HG03354 (cell line): ENCODE measurements around the gene B3GALT4.
A peak's percentile ranks its signal among the peaks of the same experiment; 100 is the strongest.
"Not testable (repeated sequence)": the region's sequence is repeated elsewhere in the genome, so short reads cannot be mapped to it uniquely, and the experiment has no call there.

Source experiments
- ATAC-seq: cut with Tn5 transposase; IDR thresholded peaks from one replicate; pipeline ENCODE4 v1.9.1; 2021; ENCODE audit warnings: mild to moderate bottlenecking; ENCODE audit not compliant: unreplicated experiment, poor library complexity, severe bottlenecking

Gene B3GALT4

DNA sequence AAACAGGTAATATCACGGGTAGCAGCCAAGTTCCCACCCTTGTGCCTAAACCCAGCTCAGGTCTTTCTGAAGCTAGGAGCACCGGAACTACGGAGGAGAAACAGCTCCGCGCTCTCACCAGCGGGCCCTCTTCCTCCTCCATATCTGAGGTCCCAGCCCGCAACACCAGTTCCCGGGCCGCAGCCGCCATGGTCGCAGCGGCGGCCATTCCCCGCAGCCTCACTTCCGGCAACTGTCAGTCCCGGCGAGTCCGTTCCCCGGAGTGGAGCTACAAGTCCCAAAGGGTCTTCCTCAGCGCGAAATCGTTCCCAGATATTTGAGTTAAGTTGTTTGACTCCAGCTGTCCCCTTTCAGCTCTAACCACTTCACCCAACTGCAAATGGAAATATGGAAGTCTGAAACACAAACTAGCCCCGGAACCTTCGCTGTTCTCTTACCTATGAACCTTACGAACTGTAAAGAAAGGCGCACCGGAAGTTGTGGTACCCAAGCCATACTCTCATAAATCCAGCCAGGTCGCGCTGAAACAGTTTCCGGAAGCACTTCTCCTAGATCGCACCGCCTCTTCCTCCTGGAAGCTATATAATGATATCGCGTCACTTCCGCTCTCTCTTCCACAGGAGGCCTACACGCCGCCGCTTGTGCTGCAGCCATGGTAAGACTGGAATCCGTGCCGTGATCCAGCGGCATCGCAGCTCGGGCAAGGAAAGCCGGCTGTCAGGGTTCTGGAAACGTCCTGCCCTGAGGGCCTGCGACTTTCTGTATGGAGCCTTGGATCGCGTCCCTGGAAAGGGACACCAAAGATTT, 5.3 kb upstream of the B3GALT4 start, which contains the start of the genes RPS18 and VPS52:
RPS18 (plus strand) TSS at position 608 of the 807 bp plus-strand sequence; CDS start at position 653, 45 bp downstream.
VPS52 (minus strand) TSS at position 409 of the 807 bp plus-strand sequence; CDS start at position 208, 201 bp downstream.
- ATAC-seq = peak; percentile 83

DNA sequence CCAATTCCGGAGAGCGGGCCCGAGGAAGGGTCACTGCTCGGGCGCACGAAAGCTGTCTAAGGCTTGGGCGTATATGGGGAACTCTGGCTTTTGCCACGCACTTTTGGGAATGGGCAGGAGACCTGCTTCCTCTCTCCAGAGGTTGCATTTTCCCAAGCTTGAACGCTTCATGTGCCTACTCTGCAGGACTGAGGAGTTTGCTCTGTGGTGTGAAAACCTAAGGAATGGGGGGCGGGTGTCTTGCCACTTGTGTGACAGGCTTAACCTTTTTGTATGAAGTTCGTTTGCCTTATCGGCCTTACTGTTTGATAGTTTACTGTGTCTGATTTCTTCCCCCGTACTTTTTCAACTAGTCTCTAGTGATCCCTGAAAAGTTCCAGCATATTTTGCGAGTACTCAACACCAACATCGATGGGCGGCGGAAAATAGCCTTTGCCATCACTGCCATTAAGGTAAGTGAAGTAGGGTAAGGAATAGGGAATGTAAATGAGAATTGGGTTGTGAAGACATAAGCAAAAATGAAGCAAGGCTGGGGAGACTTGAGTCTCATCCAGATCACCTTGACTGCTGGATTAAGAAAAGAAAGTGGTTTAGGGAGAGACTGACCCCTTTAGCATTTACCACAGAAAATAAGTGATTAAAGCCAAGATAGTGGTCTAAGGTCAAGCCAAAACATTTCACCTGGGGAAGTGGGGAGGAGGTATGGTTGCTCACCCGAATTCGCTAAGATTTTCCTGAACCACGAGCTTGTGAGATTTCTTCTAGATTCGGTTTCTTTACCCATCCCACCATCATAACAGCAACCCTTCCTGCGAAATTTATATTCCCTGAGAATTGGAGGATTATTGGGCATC, 4.4 kb upstream of the B3GALT4 start:
- ATAC-seq = peak; percentile 21

DNA sequence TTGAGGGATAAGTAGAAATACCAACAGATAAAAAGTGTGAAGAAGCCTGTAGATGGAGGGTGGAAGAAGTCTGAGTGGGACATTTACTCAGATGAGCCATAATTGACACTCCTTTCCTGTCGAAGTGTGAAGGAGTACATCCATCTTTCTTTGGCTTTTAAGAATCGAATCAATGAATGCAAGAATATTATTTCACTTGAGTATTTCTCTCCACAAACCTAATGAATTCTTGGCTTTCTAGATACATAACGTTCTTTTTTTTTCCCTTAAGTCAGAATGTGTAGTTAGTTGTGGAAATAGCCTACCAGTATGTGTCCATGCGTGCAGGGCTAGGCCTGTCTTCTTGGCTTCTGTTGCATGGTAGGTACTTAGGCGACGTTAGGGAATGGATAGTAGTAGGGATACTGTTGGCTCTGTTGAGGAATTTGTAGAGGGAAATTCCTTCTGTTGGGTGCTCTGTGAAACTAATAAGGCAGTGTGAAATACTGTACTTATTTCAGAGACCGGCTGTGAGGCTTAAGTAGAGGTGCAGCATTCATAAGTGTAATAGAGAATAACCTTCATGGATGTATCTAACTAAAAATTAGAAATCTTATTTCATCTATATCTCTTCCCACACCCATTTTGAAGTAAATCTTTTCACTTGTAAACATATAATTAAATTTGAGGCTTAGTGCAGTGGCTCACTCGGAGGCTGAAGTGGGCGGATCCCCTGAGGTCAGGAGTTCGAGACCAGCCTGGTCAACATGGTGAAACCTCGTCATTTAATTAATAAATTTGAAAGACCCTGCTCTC, 3.6 kb upstream of the B3GALT4 start:
- ATAC-seq = no peak

DNA sequence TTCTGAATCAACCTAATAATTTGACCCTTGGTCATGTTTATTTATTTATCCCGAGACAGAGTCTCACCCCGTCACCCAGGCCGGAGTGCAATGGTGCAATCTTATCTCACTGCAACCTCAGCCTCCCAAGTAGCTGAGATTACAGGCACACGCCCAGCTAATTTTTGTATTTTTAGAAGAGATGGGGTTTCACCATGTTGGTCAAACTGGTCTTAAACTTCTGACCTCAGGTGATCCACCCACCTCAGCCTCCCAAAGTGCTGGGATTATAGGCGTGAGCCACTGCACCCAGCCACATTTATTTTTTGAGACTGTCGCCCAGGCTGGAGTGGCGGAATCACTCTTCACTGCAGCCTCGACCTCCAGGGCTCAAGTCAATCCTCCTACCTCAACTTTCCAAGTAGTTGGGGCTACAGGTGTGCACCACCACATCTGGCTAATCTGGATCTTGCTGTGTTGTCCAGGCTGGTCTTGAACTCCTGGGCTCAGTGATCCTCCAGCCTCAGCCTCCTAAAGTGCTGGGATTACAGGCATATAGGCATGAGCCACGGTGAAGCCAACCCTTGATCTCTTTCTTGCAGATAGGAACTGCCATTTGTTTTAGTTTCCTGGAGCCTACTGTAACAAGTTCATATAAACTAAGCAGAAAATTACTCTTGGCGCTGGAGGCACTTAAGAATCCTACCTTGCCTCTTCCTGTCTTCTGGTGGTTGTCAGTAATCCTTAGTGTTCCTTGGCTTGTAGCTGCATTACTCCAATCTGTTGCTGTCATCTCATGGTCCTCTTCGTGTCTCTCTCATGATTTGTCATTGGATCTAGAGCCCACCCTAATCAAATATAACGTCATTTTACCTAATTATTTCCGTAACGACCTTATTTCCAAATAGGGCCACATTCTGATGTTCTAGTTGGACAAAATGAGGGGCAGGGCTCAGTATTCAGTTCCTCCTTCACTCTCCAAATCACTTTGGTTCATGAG, 2.7 kb upstream of the B3GALT4 start:
- ATAC-seq = no peak

DNA sequence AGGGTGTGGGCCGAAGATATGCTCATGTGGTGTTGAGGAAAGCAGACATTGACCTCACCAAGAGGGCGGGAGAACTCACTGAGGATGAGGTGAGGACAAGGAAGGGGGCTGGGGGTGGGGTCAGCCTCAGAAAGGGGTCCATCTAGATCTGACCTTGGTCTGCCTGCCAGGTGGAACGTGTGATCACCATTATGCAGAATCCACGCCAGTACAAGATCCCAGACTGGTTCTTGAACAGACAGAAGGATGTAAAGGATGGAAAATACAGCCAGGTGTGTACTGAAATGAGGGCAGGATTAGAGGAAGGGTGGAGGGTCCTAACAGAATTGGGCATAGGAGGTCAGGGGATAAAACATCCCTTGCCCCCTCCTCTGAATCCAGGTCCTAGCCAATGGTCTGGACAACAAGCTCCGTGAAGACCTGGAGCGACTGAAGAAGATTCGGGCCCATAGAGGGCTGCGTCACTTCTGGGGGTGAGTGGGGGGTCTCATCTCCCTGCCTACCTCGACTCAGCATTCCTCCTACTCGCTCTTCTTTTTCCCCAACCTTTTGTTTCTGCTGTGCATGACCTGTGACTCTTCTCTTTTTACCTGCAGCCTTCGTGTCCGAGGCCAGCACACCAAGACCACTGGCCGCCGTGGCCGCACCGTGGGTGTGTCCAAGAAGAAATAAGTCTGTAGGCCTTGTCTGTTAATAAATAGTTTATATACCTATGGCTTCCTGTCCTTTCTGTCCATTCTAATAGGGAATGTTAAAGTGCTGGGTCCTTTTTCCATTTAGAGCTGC, 935 bp upstream of the B3GALT4 start:
- not testable (repeated sequence) for ATAC-seq

DNA sequence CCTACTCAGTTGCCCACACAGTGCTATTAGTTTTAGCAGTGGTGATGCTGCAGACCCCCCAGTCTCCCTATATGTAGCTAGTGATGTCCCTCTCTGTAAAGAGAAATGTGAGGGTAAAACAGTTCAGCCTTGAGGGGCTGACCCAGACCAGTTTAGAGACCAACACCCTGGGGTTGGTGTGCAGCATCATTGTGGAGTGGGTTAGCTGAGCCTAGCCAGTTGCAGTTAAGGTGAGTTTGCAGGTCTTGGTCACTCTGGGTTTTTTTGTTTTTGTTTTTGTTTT, 401 bp upstream of the B3GALT4 start:
- no peak for ATAC-seq

DNA sequence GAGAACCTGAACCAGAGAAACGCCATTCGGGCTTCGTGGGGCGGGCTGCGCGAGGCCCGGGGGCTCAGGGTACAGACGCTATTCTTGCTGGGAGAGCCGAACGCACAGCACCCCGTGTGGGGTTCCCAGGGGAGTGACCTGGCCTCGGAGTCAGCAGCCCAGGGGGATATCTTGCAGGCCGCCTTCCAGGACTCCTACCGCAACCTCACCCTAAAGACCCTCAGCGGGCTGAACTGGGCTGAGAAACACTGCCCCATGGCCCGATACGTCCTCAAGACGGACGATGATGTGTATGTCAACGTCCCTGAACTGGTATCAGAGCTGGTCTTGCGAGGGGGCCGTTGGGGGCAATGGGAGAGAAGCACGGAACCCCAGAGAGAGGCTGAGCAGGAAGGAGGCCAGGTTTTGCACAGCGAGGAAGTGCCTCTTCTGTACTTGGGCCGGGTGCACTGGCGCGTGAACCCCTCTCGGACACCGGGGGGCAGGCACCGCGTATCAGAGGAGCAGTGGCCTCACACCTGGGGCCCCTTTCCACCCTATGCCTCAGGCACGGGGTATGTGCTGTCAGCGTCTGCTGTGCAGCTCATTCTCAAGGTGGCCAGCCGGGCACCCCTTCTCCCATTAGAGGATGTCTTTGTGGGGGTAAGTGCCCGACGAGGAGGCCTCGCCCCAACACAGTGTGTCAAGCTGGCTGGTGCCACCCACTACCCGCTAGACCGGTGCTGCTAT, 904 bp downstream of the B3GALT4 start:
- no peak for ATAC-seq

DNA sequence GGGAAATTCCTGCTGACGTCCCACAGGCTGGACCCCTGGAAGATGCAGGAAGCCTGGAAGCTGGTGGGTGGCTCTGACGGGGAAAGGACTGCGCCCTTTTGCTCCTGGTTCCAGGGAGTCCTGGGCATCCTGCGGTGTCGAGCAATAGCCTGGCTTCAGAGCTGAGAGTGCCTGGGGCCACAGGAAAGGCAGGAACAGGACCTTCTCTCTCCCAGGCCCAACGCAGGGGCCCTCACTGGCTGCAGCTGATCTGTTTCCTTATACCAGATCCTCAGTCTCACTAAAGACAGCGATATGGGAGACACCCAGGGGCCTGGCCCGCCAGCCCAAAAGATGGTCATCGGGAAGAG, 1.4 kb downstream of the B3GALT4 start:
- no peak for ATAC-seq

DNA sequence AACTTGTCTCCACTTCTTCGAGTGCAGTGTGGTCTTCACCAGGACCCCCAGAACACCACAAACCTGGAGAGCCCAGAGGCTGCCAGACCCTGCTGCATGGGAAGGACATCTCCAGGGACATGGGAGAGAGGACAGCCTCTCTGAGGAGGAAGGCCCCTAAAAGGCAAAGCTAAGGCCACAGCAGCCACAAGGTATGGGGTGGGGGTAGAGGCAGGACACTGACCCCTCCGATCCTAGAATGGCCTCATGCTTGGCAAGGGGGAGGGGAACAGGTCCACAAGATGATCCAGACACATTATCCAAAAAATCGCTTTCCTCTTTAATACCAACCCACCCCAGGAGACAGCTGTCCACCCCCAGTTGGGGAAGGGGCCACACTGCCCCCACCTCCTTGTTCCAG, 1.9 kb downstream of the B3GALT4 start:
- no peak for ATAC-seq

DNA sequence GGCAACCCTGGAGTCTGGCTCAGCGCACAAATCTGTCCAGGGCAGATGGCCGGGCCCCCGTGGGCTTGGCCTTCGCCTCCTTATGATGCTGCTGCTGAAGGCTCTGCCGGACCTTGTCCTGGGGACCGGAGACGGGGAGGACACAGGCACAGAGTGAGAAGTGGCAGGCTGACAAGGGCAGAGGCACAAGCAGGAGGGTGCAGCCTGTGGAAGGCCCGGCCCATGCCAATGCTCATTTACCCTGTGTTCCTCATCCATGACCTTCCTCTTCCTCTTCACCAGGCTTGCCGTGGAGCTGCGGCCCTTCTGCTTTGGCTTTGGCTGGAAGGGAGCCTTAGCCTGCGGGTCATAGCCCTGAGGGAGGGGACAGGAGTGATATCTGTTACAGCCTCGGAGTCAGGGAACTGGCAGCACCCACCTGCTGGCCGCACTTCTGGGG, 2.4 kb downstream of the B3GALT4 start:
- ATAC-seq = no peak

DNA sequence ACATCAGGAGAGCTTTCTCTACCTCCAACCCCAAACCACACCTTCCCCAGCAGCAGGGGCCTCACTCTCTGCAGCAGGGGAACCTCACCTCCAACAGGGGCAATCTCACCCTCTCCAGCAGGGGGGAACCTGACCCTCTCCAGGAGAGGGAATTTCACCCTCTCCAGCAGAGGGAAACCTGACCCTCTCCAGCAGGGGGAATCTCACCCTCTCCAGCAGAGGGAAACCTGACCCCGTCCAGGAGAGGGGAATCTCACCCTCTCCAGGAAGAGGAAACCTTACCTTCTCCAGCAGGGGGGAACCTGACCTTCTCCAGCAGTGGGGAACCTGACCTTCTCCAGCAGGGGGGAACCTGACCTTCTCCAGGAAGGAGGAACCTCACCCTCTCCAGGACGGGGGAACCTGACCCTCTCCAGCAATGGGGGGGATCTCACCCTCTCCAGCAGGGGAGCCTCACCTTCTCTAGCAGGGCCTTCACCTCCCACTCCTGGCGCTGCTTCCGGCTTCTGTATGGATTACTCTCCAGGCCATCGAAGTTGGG, 3.1 kb downstream of the B3GALT4 start:
- no peak for ATAC-seq

DNA sequence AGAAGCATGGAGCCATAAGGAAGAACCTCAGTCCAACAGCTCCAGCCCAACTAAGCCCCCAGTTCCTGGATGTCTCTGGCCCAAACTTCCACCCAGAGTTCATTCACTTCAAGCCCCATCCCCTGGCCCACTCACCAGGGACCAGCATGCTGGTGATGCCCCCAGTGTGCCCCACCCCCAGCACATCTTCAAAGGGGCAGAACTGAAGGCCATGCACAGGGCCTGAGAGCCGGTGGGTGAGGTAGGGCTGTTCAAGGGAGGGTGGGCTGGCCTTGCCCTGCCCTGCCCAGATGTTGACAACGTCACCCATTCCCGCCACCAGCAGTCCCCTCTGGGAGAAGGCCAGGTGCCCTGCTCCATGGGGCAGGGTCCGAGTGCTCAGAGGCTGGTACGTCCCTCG, 3.6 kb downstream of the B3GALT4 start:
- ATAC-seq = no peak

DNA sequence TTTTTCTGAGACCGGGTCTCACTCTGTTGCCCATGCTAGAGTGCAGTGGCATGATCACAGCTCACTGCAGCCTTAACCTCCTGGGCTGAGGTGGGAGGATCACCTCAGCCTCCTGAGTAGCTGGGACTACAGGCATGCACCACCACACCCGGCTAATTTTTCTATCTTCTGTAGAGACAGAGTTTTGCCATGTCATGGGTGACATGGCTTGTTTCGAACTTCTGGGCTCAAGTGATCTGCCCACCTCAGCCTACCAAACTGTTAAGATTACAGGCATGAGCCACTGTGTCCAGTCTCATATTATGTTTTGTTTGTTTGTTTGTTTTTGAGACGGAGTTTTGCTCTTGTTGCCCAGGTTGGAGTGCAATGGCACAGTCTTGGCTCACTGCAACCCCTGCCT, 8.3 kb downstream of the B3GALT4 start:
- ATAC-seq = not testable (repeated sequence)

DNA sequence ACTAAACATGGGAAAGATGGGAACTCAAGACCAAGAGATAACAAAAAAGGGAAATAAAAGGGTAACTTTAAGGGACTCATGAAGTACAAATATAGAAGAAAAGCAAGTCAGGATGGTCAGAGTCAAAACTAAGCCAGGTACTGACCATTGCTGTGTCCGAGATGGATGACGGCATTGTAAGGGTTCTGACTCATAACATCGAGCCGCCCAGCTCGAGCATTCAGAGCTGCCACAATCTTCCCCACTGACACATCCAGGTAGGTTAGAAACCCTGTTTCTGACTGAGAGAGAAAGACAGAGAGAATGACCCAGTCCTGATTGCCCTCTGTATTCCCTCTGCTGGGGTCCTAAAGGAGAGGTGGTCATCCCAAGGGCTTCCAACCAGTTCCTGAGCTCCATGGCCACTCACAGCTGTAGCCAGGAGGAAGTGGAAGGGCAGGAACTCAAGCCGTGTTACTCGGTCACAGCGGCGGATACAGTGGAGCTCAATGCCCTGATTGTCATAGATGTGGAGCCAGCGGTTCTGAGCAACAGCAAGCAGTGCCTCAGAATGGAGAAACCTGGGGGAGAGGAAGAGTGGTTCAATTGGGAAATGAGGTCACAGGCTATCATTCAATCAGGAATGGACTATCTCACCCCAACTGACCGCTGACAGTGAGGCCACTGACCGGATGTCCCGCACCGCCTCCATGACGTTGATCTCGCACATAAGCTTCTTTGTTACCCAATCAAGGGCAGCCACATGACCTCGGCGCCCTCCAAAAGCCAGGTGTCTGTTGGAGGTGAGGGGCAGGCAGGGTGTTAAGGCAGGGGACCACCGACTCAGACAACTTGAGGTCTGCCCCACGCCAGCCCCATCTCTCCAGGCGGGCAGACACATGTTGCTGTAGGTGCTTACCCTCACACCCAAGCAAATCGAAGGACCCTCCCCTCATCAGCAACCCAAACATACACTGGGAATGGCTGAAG, 10.3 kb downstream of the B3GALT4 start:
- no peak for ATAC-seq

DNA sequence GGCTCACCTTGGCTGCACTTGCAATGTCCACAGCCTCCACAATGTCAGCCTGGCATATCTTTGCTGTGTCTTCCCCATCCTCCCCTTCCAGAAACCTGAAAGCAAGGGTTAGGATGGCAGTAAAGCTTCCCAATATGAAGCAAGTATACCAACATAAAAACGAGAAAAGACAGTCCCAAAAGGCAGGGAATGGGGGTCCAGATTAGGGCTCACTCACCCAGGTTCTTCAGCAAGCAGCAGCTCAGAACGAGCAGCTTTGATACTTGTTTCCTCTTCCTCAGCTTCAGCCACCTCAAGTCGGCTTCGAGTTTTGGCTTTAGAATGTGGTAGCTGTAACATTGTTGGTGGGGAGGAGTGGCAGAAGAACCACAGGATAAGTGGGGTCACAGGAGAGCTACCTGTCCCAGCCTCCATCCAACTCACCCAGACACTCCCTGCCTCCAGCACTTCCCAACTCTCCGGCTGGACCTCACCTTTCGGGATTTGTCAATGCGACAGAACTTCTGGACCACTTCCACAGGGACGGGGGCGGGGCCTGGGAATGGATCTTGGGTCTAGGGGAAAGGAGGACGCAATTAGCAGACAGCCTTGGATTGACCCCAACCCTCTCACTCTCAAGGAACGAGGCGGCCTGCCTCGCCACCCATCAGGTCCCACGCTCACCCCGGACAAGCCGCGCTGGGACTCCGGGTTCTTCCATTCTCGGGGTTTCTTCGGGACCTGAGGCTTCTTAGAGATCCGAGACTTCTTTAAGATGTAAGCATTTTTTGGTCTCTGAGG, 11.4 kb downstream of the B3GALT4 start:
- no peak for ATAC-seq
